GM23338 (cell line): Measurements from ENCODE around the gene BLACAT1.

Experiments used
- CTCF ChIP-seq, 2 experiments: fragments of 200-600 bp in 1 of 2; sonication (generic) in 1 of 2; conservative IDR thresholded peaks; 2 replicates each; pipeline versions ENCODE4 v1.5.1 to v1.6.1; 2016 to 2017; ENCODE audit warnings: antibody characterized with exemption in 2 of 2, low read depth in 2 of 2, mild to moderate bottlenecking in 2 of 2, moderate library complexity in 1 of 2
- POLR2AphosphoS5 ChIP-seq: IDR thresholded peaks from 2 replicates; pipeline ENCODE4 v1.6.1; 2016; ENCODE audit warnings: antibody characterized with exemption, low read depth
- ZNF331 ChIP-seq: fragments of 250-450 bp; sonication (Bioruptor Pico); IDR thresholded peaks from 2 replicates; pipeline ENCODE4 v1.5.0; 2020; ENCODE audit warnings: low read depth, mild to moderate bottlenecking, moderate library complexity

DNA sequence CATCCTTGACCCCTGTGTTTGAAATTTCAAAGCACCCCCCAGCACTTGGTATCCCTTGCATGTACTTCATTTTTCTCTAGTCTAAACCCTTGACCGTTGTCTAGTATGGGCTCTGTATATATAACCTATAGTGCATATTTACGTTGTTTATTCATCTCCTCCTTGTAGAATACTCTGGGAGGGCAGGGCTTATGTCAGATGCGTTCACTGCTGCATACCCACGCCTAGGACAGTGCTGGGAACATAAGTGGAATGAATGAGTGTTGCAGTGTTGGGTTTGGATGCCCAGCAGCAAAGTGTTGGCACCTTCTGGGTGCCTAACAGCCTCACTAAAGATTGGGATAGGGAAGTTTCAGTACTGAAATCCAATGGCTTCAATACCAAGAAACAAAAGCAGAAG is 17.6 kb upstream of the BLACAT1 start:
- TF ChIP-seq CTCF (conservative IDR thresholded peaks at IDR 0.05; ENCODE audit: low read depth in 2 of 2) (no peak), POLR2AphosphoS5 (no peak), ZNF331 (CRISPR knock-in tag) (no peak)
